ENCODE measurements around the gene ZNF678. TPM values are rescaled to one million over a fixed set of nuclear protein-coding genes. Genes with fewer than 3 reads are reported as not detected.

Gene ZNF678
- total and polyA plus RNA-seq, 2 of the 4 experiments (the other 2 are of a cell fraction): 1.3 to 4.8 TPM

DNA sequence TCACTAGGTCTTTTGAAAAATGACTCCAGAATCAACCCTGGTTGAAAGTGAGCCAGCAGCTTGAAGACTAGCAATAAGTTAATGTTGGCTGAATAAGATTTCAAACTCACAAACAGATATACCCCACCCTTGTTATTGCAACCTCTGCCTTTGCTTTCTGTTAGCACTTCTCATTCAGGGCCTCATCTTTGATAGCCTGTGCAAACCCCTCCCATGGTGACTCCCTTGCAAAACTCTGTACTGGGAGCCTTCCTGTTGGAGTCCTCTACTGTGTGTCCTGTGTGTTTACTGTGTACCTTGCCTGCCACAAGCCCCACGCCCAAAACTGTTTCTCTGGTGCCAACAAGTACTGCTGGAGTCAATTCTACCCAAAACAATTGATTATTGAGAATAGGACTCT is 50.2 kb downstream of the ZNF678 start:
- Histone ChIP-seq H2BK120ac (ENCODE audit: low read depth, low read length) (no peak overlapping the region), H2AFZ (replicated peaks; ENCODE audit: low read length, poor library complexity) (no peak overlapping the region), H3K23ac (ENCODE audit: low read depth, low read length) (no peak overlapping the region), H2AK9ac (replicated peaks; ENCODE audit: low read depth, low read length, poor library complexity) (no peak overlapping the region), H3K4me3 (ENCODE audit: insufficient read depth, low read depth, low read length) (no peak overlapping the region), H2AK5ac (ENCODE audit: low read depth, low read length) (no peak overlapping the region), H2BK5ac (ENCODE audit: low read depth, low read length, poor library complexity, severe bottlenecking) (no peak overlapping the region), H3K9me3 (ENCODE audit: control insufficient read depth, insufficient read depth, low read length) (peaks cover 36% of the 10 kb centered on the region), H2BK15ac (ENCODE audit: low read depth, low read length) (no peak overlapping the region), H3K9ac (ENCODE audit: low read depth, low read length) (no peak overlapping the region), H4K91ac (ENCODE audit: insufficient read depth, low read depth, low read length) (no peak overlapping the region), H3K27me3 (ENCODE audit: control insufficient read depth, insufficient read depth, low read length) (no peaks in the 10 kb centered on the region), H3K4me1 (ENCODE audit: control insufficient read depth, insufficient read depth, low read length) (no peaks in the 10 kb centered on the region), H4K20me1 (ENCODE audit: insufficient read depth, low read length) (no peaks in the 10 kb centered on the region), H3K4me2 (ENCODE audit: low read depth, low read length) (no peak overlapping the region), H4K8ac (ENCODE audit: low read depth in 2 of 2, low read length in 2 of 2) (no peak overlapping the region), H3K9me1 (ENCODE audit: insufficient read depth, low read length) (no peaks in the 10 kb centered on the region), H3K4ac (ENCODE audit: low read depth, low read length) (no peak overlapping the region), H3K56ac (ENCODE audit: extremely low read depth, insufficient read depth, low read length) (no peak overlapping the region), H3K14ac (replicated peaks; ENCODE audit: low read depth, low read length) (no peak overlapping the region), H4K5ac (ENCODE audit: low read depth, low read length) (no peak overlapping the region), H3K36me3 (ENCODE audit: control insufficient read depth, insufficient read depth, low read length) (peaks cover 8% of the 10 kb centered on the region; the same call in 1 of the 2 replicates), H2BK20ac (ENCODE audit: low read depth, low read length) (no peak overlapping the region), H3K27ac (ENCODE audit: insufficient read depth, low read length) (no peak overlapping the region), H3K18ac (ENCODE audit: low read depth, low read length) (no peak overlapping the region), H3K79me1 (ENCODE audit: low read depth in 1 of 2, low read length in 2 of 2) (peaks cover 2 to 15% of the 10 kb centered on the region in 2 experiments; a peak in 3 of 4 replicates)
- ATAC-seq (ENCODE audit: low read depth) (no peak), DNase-seq (no peak)
- ChIA-PET CTCF (no interaction called here), POLR2A (ENCODE audit: unreplicated experiment) (no interaction called here)
- BruUV-seq (replicated peaks): no TSS peak
- in situ Hi-C loops (cut with MboI; ENCODE audit: low sequenced_read_pairs): no loop called here
- TF ChIP-seq POLR2A (IDR thresholded peaks at IDR 0.05; ENCODE audit: low read depth, low read length) (no peak), RFX5 (IDR thresholded peaks at IDR 0.05; ENCODE audit: low read depth, low read length) (no peak), FOS (IDR thresholded peaks at IDR 0.05; ENCODE audit: low read depth, low read length) (no peak), MAZ (IDR thresholded peaks at IDR 0.05; ENCODE audit: borderline replicate concordance, low read depth, low read length) (no peak), RCOR1 (IDR thresholded peaks at IDR 0.05; ENCODE audit: insufficient replicate concordance, low read length) (no peak), CHD1 (IDR thresholded peaks at IDR 0.05; ENCODE audit: low read depth, low read length) (no peak), SMC3 (IDR thresholded peaks at IDR 0.05; ENCODE audit: low read depth, low read length) (no peak)
- TF ChIP-seq, protein P1, sequence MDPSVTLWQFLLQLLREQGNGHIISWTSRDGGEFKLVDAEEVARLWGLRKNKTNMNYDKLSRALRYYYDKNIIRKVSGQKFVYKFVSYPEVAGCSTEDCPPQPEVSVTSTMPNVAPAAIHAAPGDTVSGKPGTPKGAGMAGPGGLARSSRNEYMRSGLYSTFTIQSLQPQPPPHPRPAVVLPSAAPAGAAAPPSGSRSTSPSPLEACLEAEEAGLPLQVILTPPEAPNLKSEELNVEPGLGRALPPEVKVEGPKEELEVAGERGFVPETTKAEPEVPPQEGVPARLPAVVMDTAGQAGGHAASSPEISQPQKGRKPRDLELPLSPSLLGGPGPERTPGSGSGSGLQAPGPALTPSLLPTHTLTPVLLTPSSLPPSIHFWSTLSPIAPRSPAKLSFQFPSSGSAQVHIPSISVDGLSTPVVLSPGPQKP (IDR thresholded peaks at IDR 0.05; ENCODE audit: borderline replicate concordance, low read depth, low read length): no peak
- TF ChIP-seq, protein P2, sequence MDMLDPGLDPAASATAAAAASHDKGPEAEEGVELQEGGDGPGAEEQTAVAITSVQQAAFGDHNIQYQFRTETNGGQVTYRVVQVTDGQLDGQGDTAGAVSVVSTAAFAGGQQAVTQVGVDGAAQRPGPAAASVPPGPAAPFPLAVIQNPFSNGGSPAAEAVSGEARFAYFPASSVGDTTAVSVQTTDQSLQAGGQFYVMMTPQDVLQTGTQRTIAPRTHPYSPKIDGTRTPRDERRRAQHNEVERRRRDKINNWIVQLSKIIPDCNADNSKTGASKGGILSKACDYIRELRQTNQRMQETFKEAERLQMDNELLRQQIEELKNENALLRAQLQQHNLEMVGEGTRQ (IDR thresholded peaks at IDR 0.05; ENCODE audit: low read depth, low read length): no peak
- TF ChIP-seq, protein P3, sequence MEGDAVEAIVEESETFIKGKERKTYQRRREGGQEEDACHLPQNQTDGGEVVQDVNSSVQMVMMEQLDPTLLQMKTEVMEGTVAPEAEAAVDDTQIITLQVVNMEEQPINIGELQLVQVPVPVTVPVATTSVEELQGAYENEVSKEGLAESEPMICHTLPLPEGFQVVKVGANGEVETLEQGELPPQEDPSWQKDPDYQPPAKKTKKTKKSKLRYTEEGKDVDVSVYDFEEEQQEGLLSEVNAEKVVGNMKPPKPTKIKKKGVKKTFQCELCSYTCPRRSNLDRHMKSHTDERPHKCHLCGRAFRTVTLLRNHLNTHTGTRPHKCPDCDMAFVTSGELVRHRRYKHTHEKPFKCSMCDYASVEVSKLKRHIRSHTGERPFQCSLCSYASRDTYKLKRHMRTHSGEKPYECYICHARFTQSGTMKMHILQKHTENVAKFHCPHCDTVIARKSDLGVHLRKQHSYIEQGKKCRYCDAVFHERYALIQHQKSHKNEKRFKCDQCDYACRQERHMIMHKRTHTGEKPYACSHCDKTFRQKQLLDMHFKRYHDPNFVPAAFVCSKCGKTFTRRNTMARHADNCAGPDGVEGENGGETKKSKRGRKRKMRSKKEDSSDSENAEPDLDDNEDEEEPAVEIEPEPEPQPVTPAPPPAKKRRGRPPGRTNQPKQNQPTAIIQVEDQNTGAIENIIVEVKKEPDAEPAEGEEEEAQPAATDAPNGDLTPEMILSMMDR (conservative IDR thresholded peaks at IDR 0.05; ENCODE audit: low read depth, low read length): no peak
- dilution Hi-C loops (cut with HindIII; ENCODE audit: low sequenced_read_pairs, unreplicated experiment): no loop called here
- no CpG with 5 or more reads among the region's 1 CpG for WGBS, 2 experiments (ENCODE audit: extremely low coverage in 2 of 2, insufficient read length in 1 of 2)
- intact Hi-C loops (cut with micrococcal nuclease): no loop called here
